CD4-positive, alpha-beta T cell treated with Interleukin-12 subunit alpha and Interleukin-12 subunit beta, for 1 hour (primary cell): Measurements from ENCODE around the gene PEX14.

Experiments used
- DNase-seq: peaks from one replicate; pipeline ENCODE4 v3.0.0-alpha.2; 2020

The PEX14 gene

GRCh38 chr1:10553118-10553517, 78.4 kb downstream of the PEX14 start:
- no peak for DNase-seq

- no peak for DNase-seq
Measured at GRCh38 chr1:10555635-10556429, 81.1 kb downstream of the PEX14 start.

- no peak for DNase-seq
Measured at GRCh38 chr1:10556430-10557005, 81.8 kb downstream of the PEX14 start.

DNA sequence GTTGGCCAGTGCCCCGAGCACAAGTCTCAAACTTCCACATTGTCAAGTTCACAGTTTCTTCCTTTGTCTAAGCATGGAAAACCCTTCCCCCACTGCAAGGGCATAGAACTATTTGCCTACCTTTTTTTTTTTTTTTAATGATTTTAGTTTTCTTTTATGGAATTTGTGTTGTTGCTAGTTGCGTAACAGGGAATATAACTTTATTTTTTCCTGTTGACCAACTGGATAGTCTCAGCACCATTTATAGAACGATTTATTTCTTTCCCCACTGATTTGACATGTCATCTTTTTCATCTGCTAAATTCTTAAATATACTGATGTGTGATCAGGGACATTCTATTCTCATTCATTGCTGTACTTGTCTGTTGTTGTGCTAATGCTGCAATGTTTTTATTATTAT, 83.0 kb downstream of the PEX14 start:
- DNase-seq = no peak

GRCh38 chr1:10559386-10559785, 84.6 kb downstream of the PEX14 start:
- no peak for DNase-seq

DNA sequence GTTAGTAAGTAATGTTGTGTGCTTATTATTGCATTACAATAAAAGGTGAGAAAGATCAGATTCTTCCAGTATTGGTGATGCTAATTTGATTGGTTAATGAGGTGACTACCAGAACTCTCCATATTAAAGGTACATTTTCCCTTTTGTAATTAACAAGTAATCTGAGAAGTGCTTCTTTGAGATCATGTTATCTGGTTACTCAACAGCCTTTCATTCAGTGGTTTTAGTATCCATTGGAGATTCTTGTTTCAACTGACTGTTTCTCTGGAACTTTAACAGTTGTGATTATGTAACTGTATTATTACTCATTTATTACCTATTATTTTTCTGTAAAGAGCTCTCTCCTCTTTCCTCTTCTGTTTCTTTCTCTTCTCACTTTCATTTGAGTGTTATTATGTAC, 86.7 kb downstream of the PEX14 start:
- no peak for DNase-seq

- peak; percentile 19 for DNase-seq
Measured at GRCh38 chr1:10561955-10562354, 87.2 kb downstream of the PEX14 start.

- DNase-seq = no peak
Measured at GRCh38 chr1:10564063-10564462, 89.3 kb downstream of the PEX14 start.

GRCh38 chr1:10569531-10569930, 94.8 kb downstream of the PEX14 start:
- DNase-seq = no peak

GRCh38 chr1:10575616-10576015, 100.9 kb downstream of the PEX14 start:
- DNase-seq = no peak

- DNase-seq = no peak
Measured at GRCh38 chr1:10578070-10578469, 103.3 kb downstream of the PEX14 start.

- no peak for DNase-seq
Measured at GRCh38 chr1:10583641-10584040, 108.9 kb downstream of the PEX14 start.

DNA sequence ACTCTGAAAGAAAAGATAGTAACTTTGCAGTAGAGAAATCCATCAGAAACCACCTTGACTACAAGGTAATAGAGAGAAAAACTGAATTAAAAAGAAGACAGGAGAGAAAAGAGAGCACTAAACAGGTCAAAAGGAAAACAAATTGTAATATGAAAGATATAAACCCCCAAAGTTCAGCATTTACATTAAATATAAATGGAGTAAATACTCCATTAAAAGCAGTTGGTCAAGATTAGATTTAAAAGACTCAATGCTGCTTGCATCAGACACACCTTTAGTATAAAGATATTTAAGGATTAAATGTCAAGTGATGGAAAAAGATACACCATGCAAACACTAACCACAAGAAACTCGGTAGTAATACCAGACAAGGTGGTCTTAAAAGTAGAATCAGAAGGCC, 110.5 kb downstream of the PEX14 start:
- DNase-seq = no peak

GRCh38 chr1:10586125-10586524, 111.4 kb downstream of the PEX14 start:
- DNase-seq = no peak

DNA sequence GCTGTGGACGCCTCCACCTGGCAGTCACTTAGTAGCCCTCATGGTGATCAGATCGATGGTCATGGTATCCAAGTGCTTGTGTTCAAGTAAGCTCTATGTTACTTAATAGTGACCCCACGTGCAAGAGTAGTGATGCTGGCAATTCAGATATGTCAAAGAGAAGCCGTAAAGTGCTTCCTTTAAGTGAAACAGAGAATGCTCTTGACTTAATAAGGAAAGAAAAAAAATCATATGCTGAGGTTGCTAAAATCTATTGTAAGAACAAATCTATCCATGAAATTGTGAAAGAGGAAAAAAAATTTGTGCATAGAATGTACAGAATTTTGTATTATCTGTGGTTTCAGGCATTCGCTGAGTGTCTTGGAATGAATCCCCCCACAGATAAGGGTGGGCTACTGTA, 113.9 kb downstream of the PEX14 start:
- no peak for DNase-seq

DNA sequence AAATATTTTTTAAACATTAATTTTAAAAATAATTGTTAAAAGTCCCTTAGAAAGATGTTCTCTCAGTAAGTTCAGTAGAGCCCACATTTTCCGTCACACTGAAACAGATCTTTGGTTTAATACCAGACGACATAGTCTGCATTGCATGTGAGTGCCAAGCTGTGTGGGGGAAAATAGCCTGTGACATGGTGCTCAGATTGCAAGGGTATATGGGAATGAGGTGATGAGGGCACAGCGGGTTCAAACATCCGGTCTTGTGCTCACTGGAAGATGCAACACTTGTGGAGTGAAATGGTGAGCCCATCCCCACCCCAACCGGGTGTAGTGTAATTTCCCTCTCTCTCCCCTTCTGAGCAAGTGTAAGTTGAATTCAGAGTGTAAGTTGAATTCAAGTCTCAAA, 114.3 kb downstream of the PEX14 start:
- DNase-seq = no peak

- no peak for DNase-seq
Measured at GRCh38 chr1:10591010-10591409, 116.3 kb downstream of the PEX14 start.

DNA sequence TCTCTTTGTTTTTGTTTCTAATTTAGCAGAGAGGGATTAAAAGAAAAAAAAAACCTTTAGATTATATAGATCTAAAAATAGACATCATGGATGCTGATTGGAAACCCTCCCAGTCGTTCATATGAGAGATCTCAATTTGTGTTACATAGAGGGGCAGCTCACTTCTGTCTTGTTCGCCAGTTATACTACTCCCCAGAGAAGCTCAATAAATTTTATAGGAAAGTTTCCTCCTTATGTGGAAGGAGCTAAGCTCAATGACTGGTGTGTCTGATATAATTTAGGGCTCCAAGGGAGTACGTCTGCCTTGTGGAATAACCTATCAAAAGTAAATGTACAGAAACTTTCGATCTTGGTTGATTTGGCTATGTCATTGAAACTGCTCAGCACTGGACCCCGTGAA, 117.6 kb downstream of the PEX14 start:
- DNase-seq = no peak

DNA sequence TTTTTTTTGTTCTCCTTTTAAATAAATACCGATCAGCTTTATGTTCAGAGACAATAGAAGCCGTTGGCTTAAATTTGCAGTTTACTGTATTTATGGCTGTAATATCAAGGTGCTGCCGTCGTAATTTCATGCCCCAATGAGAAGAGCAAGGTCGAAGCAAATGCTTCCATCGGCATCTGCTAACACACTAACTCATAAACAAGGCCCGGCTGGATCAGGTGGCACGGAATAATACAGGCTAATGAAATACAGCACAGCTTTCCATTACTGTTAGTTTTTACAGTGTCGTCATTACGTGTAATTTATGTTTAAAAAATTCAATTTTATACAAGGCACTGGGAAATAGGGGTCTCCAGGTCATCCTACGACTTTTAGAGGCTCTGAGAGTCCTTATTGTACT, 119.0 kb downstream of the PEX14 start:
- DNase-seq = no peak

DNA sequence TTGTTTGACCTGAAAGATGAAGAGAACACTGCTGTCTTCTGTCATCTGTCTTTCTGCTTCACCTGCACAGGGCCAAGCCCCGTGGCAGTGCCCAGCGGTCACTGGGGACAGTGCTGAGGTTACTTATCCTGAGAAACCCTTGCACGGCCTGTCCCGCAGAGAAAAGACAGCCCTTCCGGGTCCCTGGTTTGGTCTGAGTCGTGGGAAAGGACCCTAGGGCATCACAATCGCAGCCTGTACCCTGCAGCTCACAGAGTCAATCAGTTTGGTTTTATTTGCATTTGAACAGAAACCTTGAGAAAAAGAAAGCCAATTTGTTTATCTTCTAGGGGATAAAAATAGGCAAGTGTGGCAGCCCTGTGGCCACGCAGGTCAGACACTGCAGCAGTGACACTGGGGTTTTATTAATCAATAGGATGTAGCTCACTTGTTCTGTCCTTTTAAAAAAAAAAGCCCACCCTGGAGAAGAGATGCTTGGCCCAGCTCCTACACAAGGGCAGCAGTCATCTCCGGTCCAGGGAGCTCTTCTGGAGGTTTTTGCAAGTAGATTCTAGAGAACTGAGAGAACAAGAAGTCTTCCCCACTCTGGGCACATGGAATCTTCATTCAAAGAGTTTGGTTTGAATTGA, 120.0 kb downstream of the PEX14 start:
- no peak for DNase-seq

DNA sequence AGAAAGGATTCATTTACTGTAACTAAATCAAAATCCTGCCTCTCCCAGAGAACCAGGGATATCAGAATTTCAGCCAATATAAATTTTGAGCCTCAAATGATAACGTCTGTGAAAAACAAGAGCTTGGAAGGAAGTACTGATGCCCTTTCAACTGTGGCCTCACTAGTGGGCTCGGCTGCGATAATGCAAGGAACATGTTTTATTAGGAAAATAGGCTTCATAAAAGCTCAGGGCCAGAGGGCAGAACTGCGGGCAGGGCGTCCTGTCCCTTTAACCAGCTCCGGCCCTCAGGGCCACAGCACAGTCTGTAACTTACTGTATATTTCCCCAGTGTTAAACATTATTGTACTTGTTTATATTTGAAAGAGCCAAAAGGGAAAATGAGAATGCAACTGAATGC, 122.0 kb downstream of the PEX14 start:
- DNase-seq = no peak

- no peak for DNase-seq
Measured at GRCh38 chr1:10597492-10598388, 123.0 kb downstream of the PEX14 start.

- DNase-seq = no peak
Measured at GRCh38 chr1:10598389-10598702, 123.6 kb downstream of the PEX14 start.
